Mesenchymal stem cell (in vitro differentiated cells and primary cell): ENCODE data around the gene AFF1.

Experiments used
- DNase-seq: peaks from one replicate; pipeline ENCODE4 v3.0.0-alpha.2; 2013
- H2AFZ ChIP-seq: one replicate; pipeline ENCODE4 v1.6.1; 2013; ENCODE audit warnings: low read depth, mild to moderate bottlenecking, control low read depth, inconsistent platforms, low read length, moderate library complexity
- H2AK5ac ChIP-seq: 2 replicates; pipeline ENCODE4 v1.6.1; 2013; ENCODE audit warnings: low read length, moderate library complexity, mild to moderate bottlenecking, inconsistent platforms; ENCODE audit not compliant: severe bottlenecking
- H2BK120ac ChIP-seq: one replicate; pipeline ENCODE4 v1.6.1; 2013; ENCODE audit warnings: low read depth, mild to moderate bottlenecking, inconsistent platforms, low read length, moderate library complexity
- H2BK12ac ChIP-seq, 2 experiments: one replicate each; pipeline ENCODE4 v1.6.1; 2013; ENCODE audit warnings: inconsistent platforms in 2 of 2, low read length in 2 of 2, mild to moderate bottlenecking in 2 of 2, moderate library complexity in 2 of 2, control low read depth in 1 of 2
- H2BK15ac ChIP-seq: one replicate; pipeline ENCODE4 v1.6.1; 2013; ENCODE audit warnings: mild to moderate bottlenecking, low read depth, inconsistent platforms; ENCODE audit not compliant: poor library complexity, severe bottlenecking
- H2BK5ac ChIP-seq: 2 replicates; pipeline ENCODE4 v1.6.1; 2013; ENCODE audit warnings: low read depth, mild to moderate bottlenecking, low read length, control low read depth, inconsistent platforms; ENCODE audit not compliant: poor library complexity, severe bottlenecking
- H3K14ac ChIP-seq, 2 experiments: one replicate each; pipeline ENCODE4 v1.6.1; 2013; ENCODE audit warnings: inconsistent platforms in 2 of 2, low read length in 2 of 2, control low read depth in 1 of 2, mild to moderate bottlenecking in 1 of 2, moderate library complexity in 1 of 2
- H3K18ac ChIP-seq, 2 experiments: one replicate each; pipeline ENCODE4 v1.6.1; 2013; ENCODE audit warnings: inconsistent platforms in 2 of 2, low read length in 2 of 2, control low read depth in 1 of 2, low read depth in 1 of 2, mild to moderate bottlenecking in 1 of 2
- H3K23ac ChIP-seq, 2 experiments: one replicate each; pipeline ENCODE4 v1.6.1; 2013; ENCODE audit warnings: inconsistent platforms in 2 of 2, low read length in 2 of 2, mild to moderate bottlenecking in 2 of 2, moderate library complexity in 2 of 2, control low read depth in 1 of 2
- H3K27ac ChIP-seq: 2 replicates; pipeline ENCODE4 v1.5.1; 2013; ENCODE audit warnings: mild to moderate bottlenecking, moderate library complexity, low read length, control low read depth, inconsistent platforms; ENCODE audit not compliant: poor library complexity, severe bottlenecking
- H3K27me3 ChIP-seq, 2 experiments: 2 replicates each; pipeline versions ENCODE4 v1.6.1 to v1.7.0; 2013; ENCODE audit warnings: low read length in 2 of 2, mild to moderate bottlenecking in 2 of 2, moderate library complexity in 2 of 2, control low read depth in 1 of 2, inconsistent platforms in 1 of 2; ENCODE audit not compliant: control insufficient read depth in 1 of 2, insufficient read depth in 1 of 2
- H3K36me3 ChIP-seq, 2 experiments: 2 replicates each; pipeline versions ENCODE4 v1.6.1 to v1.7.0; 2013; ENCODE audit warnings: low read length in 2 of 2, control low read depth in 1 of 2, inconsistent platforms in 1 of 2, low read depth in 1 of 2, mild to moderate bottlenecking in 1 of 2; ENCODE audit not compliant: insufficient read depth in 2 of 2, control insufficient read depth in 1 of 2
- H3K4ac ChIP-seq, 2 experiments: one replicate each; pipeline ENCODE4 v1.6.1; 2013; ENCODE audit warnings: inconsistent platforms in 2 of 2, low read length in 2 of 2, mild to moderate bottlenecking in 2 of 2, moderate library complexity in 2 of 2, control low read depth in 1 of 2, low read depth in 1 of 2
- H3K4me1 ChIP-seq: 2 replicates; pipeline ENCODE4 v1.6.1; 2013; ENCODE audit warnings: low read depth, low read length, control low read depth; ENCODE audit not compliant: control insufficient read depth, insufficient read depth
- H3K4me2 ChIP-seq: 2 replicates; pipeline ENCODE4 v1.6.1; 2013; ENCODE audit warnings: low read length, mild to moderate bottlenecking, inconsistent platforms; ENCODE audit not compliant: poor library complexity, severe bottlenecking
- H3K4me3 ChIP-seq, 2 experiments: 2 replicates each; pipeline versions ENCODE4 v1.5.1 to v1.7.0; 2013; ENCODE audit warnings: low read length in 2 of 2, mild to moderate bottlenecking in 2 of 2, control low read depth in 1 of 2, low read depth in 1 of 2; ENCODE audit not compliant: insufficient read depth in 1 of 2
- H3K79me1 ChIP-seq: replicated peaks from 2 replicates; pipeline ENCODE4 v1.6.1; 2013; ENCODE audit warnings: mild to moderate bottlenecking, control low read depth, low read length, inconsistent platforms; ENCODE audit not compliant: poor library complexity, severe bottlenecking
- H3K9ac ChIP-seq: 2 replicates; pipeline ENCODE4 v1.7.0; 2013; ENCODE audit warnings: mild to moderate bottlenecking, low read length, moderate library complexity
- H3K9me3 ChIP-seq: 2 replicates; pipeline ENCODE4 v1.7.0; 2013; ENCODE audit warnings: mild to moderate bottlenecking, low read length; ENCODE audit not compliant: control insufficient read depth
- H4K8ac ChIP-seq: one replicate; pipeline ENCODE4 v1.6.1; 2013; ENCODE audit warnings: inconsistent platforms, mild to moderate bottlenecking, low read length, moderate library complexity
- H4K91ac ChIP-seq: one replicate; pipeline ENCODE4 v1.6.1; 2013; ENCODE audit warnings: mild to moderate bottlenecking, low read length, inconsistent platforms
- WGBS: methylation state at CpG from one replicate; pipeline ENCODE4 v1.1.7; 2013; ENCODE audit warnings: mixed read lengths; 5-methylcytosine and 5-hydroxymethylcytosine counted together

AFF1 gene

GRCh38 chr4:87076690-87077358, 142.0 kb downstream of the AFF1 start:
- no peak overlapping the region for H2BK12ac ChIP-seq
- H2AFZ ChIP-seq: no peak overlapping the region
- no peaks in the 10 kb centered on the region for H3K27me3 ChIP-seq
- no peak overlapping the region for H3K23ac ChIP-seq
- no peak overlapping the region for H3K4ac ChIP-seq
- no peak overlapping the region for H3K27ac ChIP-seq
- no peak overlapping the region for H2AK5ac ChIP-seq
- H2BK120ac ChIP-seq: no peak overlapping the region
- no peak overlapping the region for H2BK15ac ChIP-seq
- no peak overlapping the region for H4K8ac ChIP-seq
- peaks cover 23% of the 10 kb centered on the region for H3K79me1 ChIP-seq
- peaks cover 2% of the 10 kb centered on the region for H3K4me1 ChIP-seq
- no peak overlapping the region for H3K14ac ChIP-seq
- H3K18ac ChIP-seq: no peak overlapping the region
- H4K91ac ChIP-seq: no peak overlapping the region
- no peak for DNase-seq
- H3K4me3 ChIP-seq: no peak overlapping the region
- no peaks in the 10 kb centered on the region for H3K36me3 ChIP-seq
- 95% methylated on average over 5 of the region's 6 CpGs for WGBS
- H3K9ac ChIP-seq: no peak overlapping the region
- H2BK5ac ChIP-seq: no peak overlapping the region
- H3K4me2 ChIP-seq: no peak overlapping the region
- no peaks in the 10 kb centered on the region for H3K9me3 ChIP-seq

GRCh38 chr4:87077914-87078585, 143.2 kb downstream of the AFF1 start:
- no peak overlapping the region for H2BK15ac ChIP-seq
- H4K8ac ChIP-seq: no peak overlapping the region
- H2BK5ac ChIP-seq: no peak overlapping the region
- no peak overlapping the region for H3K14ac ChIP-seq
- no peak overlapping the region for H2AK5ac ChIP-seq
- H4K91ac ChIP-seq: no peak overlapping the region
- no peak overlapping the region for H3K27ac ChIP-seq
- peaks cover 25% of the 10 kb centered on the region for H3K79me1 ChIP-seq
- H3K4ac ChIP-seq: no peak overlapping the region
- no peaks in the 10 kb centered on the region for H3K36me3 ChIP-seq
- H2AFZ ChIP-seq: no peak overlapping the region
- no peak overlapping the region for H3K4me2 ChIP-seq
- no peak for DNase-seq
- peaks cover 2% of the 10 kb centered on the region for H3K4me1 ChIP-seq
- no peak overlapping the region for H2BK12ac ChIP-seq
- H3K4me3 ChIP-seq: peak overlapping the region in 1 of 2 experiments; percentile 56
- H3K18ac ChIP-seq: no peak overlapping the region
- no peaks in the 10 kb centered on the region for H3K9me3 ChIP-seq
- H3K9ac ChIP-seq: peak overlapping the region; percentile 83
- H3K27me3 ChIP-seq: no peaks in the 10 kb centered on the region
- no peak overlapping the region for H3K23ac ChIP-seq
- H2BK120ac ChIP-seq: no peak overlapping the region
- WGBS: 96% methylated on average over 3 of the region's 4 CpGs

GRCh38 chr4:87078987-87079486, 144.2 kb downstream of the AFF1 start:
- no peak overlapping the region for H2BK12ac ChIP-seq
- H2BK5ac ChIP-seq: no peak overlapping the region
- no peaks in the 10 kb centered on the region for H3K27me3 ChIP-seq
- H4K91ac ChIP-seq: no peak overlapping the region
- H3K4me3 ChIP-seq: peak overlapping the region in 1 of 2 experiments; percentile 56
- H3K4me2 ChIP-seq: no peak overlapping the region
- DNase-seq: peak; percentile 68
- no peak overlapping the region for H3K14ac ChIP-seq
- H3K9ac ChIP-seq: peak overlapping the region; percentile 83
- WGBS: 78% methylated on average over 6 of the region's 6 CpGs
- H2AFZ ChIP-seq: no peak overlapping the region
- peaks cover 1% of the 10 kb centered on the region for H3K4me1 ChIP-seq
- no peak overlapping the region for H2BK15ac ChIP-seq
- H3K23ac ChIP-seq: no peak overlapping the region
- H3K36me3 ChIP-seq: no peaks in the 10 kb centered on the region
- H3K18ac ChIP-seq: no peak overlapping the region
- H2BK120ac ChIP-seq: no peak overlapping the region
- H2AK5ac ChIP-seq: no peak overlapping the region
- H3K27ac ChIP-seq: no peak overlapping the region
- H3K4ac ChIP-seq: no peak overlapping the region
- peaks cover 21% of the 10 kb centered on the region for H3K79me1 ChIP-seq
- H3K9me3 ChIP-seq: no peaks in the 10 kb centered on the region
- no peak overlapping the region for H4K8ac ChIP-seq

- Histone ChIP-seq H2BK5ac (no peak overlapping the region), H3K4me2 (no peak overlapping the region), H3K14ac (no peak overlapping the region), H2AK5ac (no peak overlapping the region), H4K91ac (no peak overlapping the region), H3K27ac (no peak overlapping the region), H3K4ac (no peak overlapping the region), H3K18ac (no peak overlapping the region), H2BK120ac (no peak overlapping the region), H4K8ac (no peak overlapping the region), H3K4me3 (no peak overlapping the region), H2BK15ac (no peak overlapping the region), H3K9ac (peak overlapping the region; percentile 83), H3K79me1 (peaks cover 23% of the 10 kb centered on the region), H2BK12ac (no peak overlapping the region), H3K23ac (no peak overlapping the region), H3K27me3 (no peaks in the 10 kb centered on the region), H3K36me3 (peaks cover 0 to under 1% of the 10 kb centered on the region in 2 experiments), H3K9me3 (no peaks in the 10 kb centered on the region), H3K4me1 (peaks cover 1% of the 10 kb centered on the region), H2AFZ (no peak overlapping the region)
- no peak for DNase-seq
- WGBS: 79% methylated on average over 1 of the region's 2 CpGs
These were observed 145.2 kb downstream of the AFF1 start for GRCh38 chr4:87079967-87080366.
